Measurements from ENCODE around the gene YIPF1.

YIPF1 gene

GRCh38 chr1:53889304-53890298 lies at the start of gene YIPF1:
YIPF1 (minus strand) TSS chr1:53889797; CDS start chr1:53888937, 860 bp downstream.
- peak; percentile 89 for DNase-seq (ENCODE audit: low read depth, low spot score)
- Histone ChIP-seq H3K4me3 (ENCODE audit: insufficient read length, low read depth) (peak within 1 kb of the TSS; percentile 84), H3K36me3 (ENCODE audit: insufficient read depth, insufficient read length, low read length) (peaks cover 19% of the 10 kb centered on the region), H3K9me3 (ENCODE audit: insufficient read depth, low read length) (no peaks in the 10 kb centered on the region), H3K27me3 (ENCODE audit: insufficient read depth, insufficient read length) (no peaks in the 10 kb centered on the region), H3K9ac (ENCODE audit: insufficient read length, low read depth) (peak within 1 kb of the TSS; percentile 79), H3K4me1 (ENCODE audit: insufficient read depth, insufficient read length) (peaks cover 5% of the 10 kb centered on the region)
- no peak for TF ChIP-seq ZNF274 (IDR thresholded peaks at IDR 0.05; ENCODE audit: low read depth, low read length)
- TF ChIP-seq YY1 (IDR thresholded peaks at IDR 0.05; ENCODE audit: insufficient read depth, insufficient read length), result no peak
- no peak for TF ChIP-seq SUZ12 (IDR thresholded peaks at IDR 0.05; ENCODE audit: extremely low read depth, insufficient read depth, insufficient read length)

- H3K36me3 ChIP-seq (ENCODE audit: insufficient read depth, insufficient read length, low read length), result peaks cover 37% of the 10 kb centered on the region
- TF ChIP-seq SUZ12 (IDR thresholded peaks at IDR 0.05; ENCODE audit: extremely low read depth, insufficient read depth, insufficient read length) (no peak), ZNF274 (IDR thresholded peaks at IDR 0.05; ENCODE audit: low read depth, low read length) (no peak), YY1 (IDR thresholded peaks at IDR 0.05; ENCODE audit: insufficient read depth, insufficient read length) (no peak)
Measured at GRCh38 chr1:53938136-53938830, 48.7 kb upstream of the YIPF1 start.

GRCh38 chr1:53936430-53936829 lies 46.8 kb upstream of the YIPF1 start:
- Histone ChIP-seq H3K36me3 (ENCODE audit: insufficient read depth, insufficient read length, low read length) (peaks cover 35% of the 10 kb centered on the region), H3K9ac (ENCODE audit: insufficient read length, low read depth) (no peak overlapping the region), H3K9me3 (ENCODE audit: insufficient read depth, low read length) (peaks cover 34% of the 10 kb centered on the region), H3K4me1 (ENCODE audit: insufficient read depth, insufficient read length) (no peaks in the 10 kb centered on the region), H3K27me3 (ENCODE audit: insufficient read depth, insufficient read length) (no peaks in the 10 kb centered on the region), H3K4me3 (ENCODE audit: insufficient read length, low read depth) (no peak overlapping the region)
- no peak for DNase-seq (ENCODE audit: low read depth, low spot score)
- TF ChIP-seq SUZ12 (IDR thresholded peaks at IDR 0.05; ENCODE audit: extremely low read depth, insufficient read depth, insufficient read length), result no peak
- no peak for TF ChIP-seq YY1 (IDR thresholded peaks at IDR 0.05; ENCODE audit: insufficient read depth, insufficient read length)
- TF ChIP-seq ZNF274 (IDR thresholded peaks at IDR 0.05; ENCODE audit: low read depth, low read length), result no peak

More at GRCh38 chr1:53938136-53938830, 48.7 kb upstream of the YIPF1 start:
- H3K4me1 ChIP-seq (ENCODE audit: insufficient read depth, insufficient read length), result no peaks in the 10 kb centered on the region
- no peak for DNase-seq (ENCODE audit: low read depth, low spot score)
- no peaks in the 10 kb centered on the region for H3K27me3 ChIP-seq (ENCODE audit: insufficient read depth, insufficient read length)
- H3K9ac ChIP-seq (ENCODE audit: insufficient read length, low read depth), result no peak overlapping the region
- peaks cover 21% of the 10 kb centered on the region for H3K9me3 ChIP-seq (ENCODE audit: insufficient read depth, low read length)
- no peak overlapping the region for H3K4me3 ChIP-seq (ENCODE audit: insufficient read length, low read depth)

- Histone ChIP-seq H3K4me1 (ENCODE audit: insufficient read depth, insufficient read length) (no peaks in the 10 kb centered on the region), H3K27me3 (ENCODE audit: insufficient read depth, insufficient read length) (no peaks in the 10 kb centered on the region), H3K36me3 (ENCODE audit: insufficient read depth, insufficient read length, low read length) (peaks cover 29% of the 10 kb centered on the region), H3K4me3 (ENCODE audit: insufficient read length, low read depth) (no peak overlapping the region), H3K9ac (ENCODE audit: insufficient read length, low read depth) (no peak overlapping the region), H3K9me3 (ENCODE audit: insufficient read depth, low read length) (peaks cover 34% of the 10 kb centered on the region)
- TF ChIP-seq YY1 (IDR thresholded peaks at IDR 0.05; ENCODE audit: insufficient read depth, insufficient read length) (no peak), SUZ12 (IDR thresholded peaks at IDR 0.05; ENCODE audit: extremely low read depth, insufficient read depth, insufficient read length) (no peak)
- no peak for DNase-seq (ENCODE audit: low read depth, low spot score)
Measured at GRCh38 chr1:53934170-53934765, 44.7 kb upstream of the YIPF1 start.

- peaks cover 34% of the 10 kb centered on the region for H3K9me3 ChIP-seq (ENCODE audit: insufficient read depth, low read length)
- H3K27me3 ChIP-seq (ENCODE audit: insufficient read depth, insufficient read length), result no peaks in the 10 kb centered on the region
- DNase-seq (ENCODE audit: low read depth, low spot score), result no peak
- H3K9ac ChIP-seq (ENCODE audit: insufficient read length, low read depth), result no peak overlapping the region
- peaks cover 41% of the 10 kb centered on the region for H3K36me3 ChIP-seq (ENCODE audit: insufficient read depth, insufficient read length, low read length)
- TF ChIP-seq ZNF274 (IDR thresholded peaks at IDR 0.05; ENCODE audit: low read depth, low read length), result no peak
- TF ChIP-seq SUZ12 (IDR thresholded peaks at IDR 0.05; ENCODE audit: extremely low read depth, insufficient read depth, insufficient read length), result no peak
- no peak for TF ChIP-seq YY1 (IDR thresholded peaks at IDR 0.05; ENCODE audit: insufficient read depth, insufficient read length)
- H3K4me3 ChIP-seq (ENCODE audit: insufficient read length, low read depth), result no peak overlapping the region
- no peaks in the 10 kb centered on the region for H3K4me1 ChIP-seq (ENCODE audit: insufficient read depth, insufficient read length)
Measured at GRCh38 chr1:53931523-53931922, 41.9 kb upstream of the YIPF1 start.

GRCh38 chr1:53930932-53931331 lies 41.3 kb upstream of the YIPF1 start:
- Histone ChIP-seq H3K4me1 (ENCODE audit: insufficient read depth, insufficient read length) (no peaks in the 10 kb centered on the region), H3K36me3 (ENCODE audit: insufficient read depth, insufficient read length, low read length) (peaks cover 38% of the 10 kb centered on the region), H3K9ac (ENCODE audit: insufficient read length, low read depth) (no peak overlapping the region), H3K9me3 (ENCODE audit: insufficient read depth, low read length) (peaks cover 34% of the 10 kb centered on the region), H3K27me3 (ENCODE audit: insufficient read depth, insufficient read length) (no peaks in the 10 kb centered on the region), H3K4me3 (ENCODE audit: insufficient read length, low read depth) (no peak overlapping the region)
- no peak for DNase-seq (ENCODE audit: low read depth, low spot score)
- TF ChIP-seq ZNF274 (IDR thresholded peaks at IDR 0.05; ENCODE audit: low read depth, low read length) (no peak), SUZ12 (IDR thresholded peaks at IDR 0.05; ENCODE audit: extremely low read depth, insufficient read depth, insufficient read length) (no peak), YY1 (IDR thresholded peaks at IDR 0.05; ENCODE audit: insufficient read depth, insufficient read length) (no peak)

Data from NT2/D1 (cell line).